Sigmoid colon (tissue), 4 donors: ENCODE data around the gene TES.

ENCODE experiments used
- CTCF ChIP-seq, 4 experiments: fragments of 450-650 bp in 3 of 4; fragments of 200-600 bp in 1 of 4; IDR thresholded peaks; one replicate each; pipeline ENCODE4 v1.5.1; 2016 to 2019; ENCODE audit warnings: antibody characterized with exemption in 4 of 4, mild to moderate bottlenecking in 3 of 4, moderate library complexity in 2 of 4
- EP300 ChIP-seq, 4 donors: sonication (generic); formaldehyde crosslinking; IDR thresholded peaks; one replicate each; pipeline ENCODE4 v1.6.1; 2017; ENCODE audit warnings: antibody characterized with exemption in 4 of 4
- POLR2A ChIP-seq, 2 donors: fragments of 450-650 bp; IDR thresholded peaks; one replicate each; pipeline ENCODE4 v1.6.1; 2016; ENCODE audit warnings: antibody characterized with exemption in 2 of 2, mild to moderate bottlenecking in 2 of 2, moderate library complexity in 2 of 2
- POLR2AphosphoS5 ChIP-seq, 4 donors: sonication (generic); formaldehyde crosslinking; IDR thresholded peaks; one replicate each; pipeline ENCODE4 v1.6.1; 2017; ENCODE audit warnings: antibody characterized with exemption in 4 of 4

DNA sequence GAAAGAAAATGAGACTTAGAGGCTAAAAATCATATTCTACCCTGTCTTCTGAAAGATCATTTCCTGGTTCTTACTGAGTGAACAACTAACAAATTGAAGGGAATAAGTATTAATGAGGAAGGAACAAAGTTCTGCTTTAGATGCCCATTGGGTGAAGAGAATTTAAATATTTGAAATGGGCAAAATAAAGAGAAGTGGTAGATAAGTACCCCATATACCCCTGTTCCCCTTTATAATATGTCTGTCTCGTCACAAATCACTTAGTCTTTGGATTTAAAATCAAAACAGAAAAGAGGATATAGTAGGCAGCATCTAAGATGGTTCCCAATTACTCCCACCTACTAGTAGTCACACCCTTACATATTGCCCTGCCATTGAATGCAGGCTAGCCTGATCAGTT is 13.2 kb downstream of the TES start:
- TF ChIP-seq EP300 (IDR thresholded peaks at IDR 0.05) (no peak), CTCF (IDR thresholded peaks at IDR 0.05) (no peak), POLR2AphosphoS5 (IDR thresholded peaks at IDR 0.05) (no peak), POLR2A (IDR thresholded peaks at IDR 0.05) (no peak)
